H9 (cell line): ENCODE results near the gene ALKBH4. TPM values are rescaled to one million over a fixed set of nuclear protein-coding genes. Genes with fewer than 3 reads are reported as not detected.

Source experiments
- DNase-seq: peaks from one replicate; pipeline ENCODE4 v3.0.0-alpha.2; 2017
- H2AFZ ChIP-seq: one replicate; pipeline ENCODE4 v1.6.1; 2013; ENCODE audit warnings: mild to moderate bottlenecking, low read length, control low read depth, moderate library complexity
- H2AK5ac ChIP-seq: 2 replicates; pipeline ENCODE4 v1.6.1; 2013; ENCODE audit warnings: low read length, control low read depth, mixed read lengths; ENCODE audit not compliant: insufficient read length
- H2BK120ac ChIP-seq: one replicate; pipeline ENCODE4 v1.6.1; 2013; ENCODE audit warnings: low read depth, mild to moderate bottlenecking, low read length, control low read depth, inconsistent platforms; ENCODE audit not compliant: poor library complexity, severe bottlenecking
- H2BK12ac ChIP-seq: 2 replicates; pipeline ENCODE4 v1.6.1; 2013; ENCODE audit warnings: low read length, control low read depth, mixed read lengths, low read depth; ENCODE audit not compliant: insufficient read length
- H2BK15ac ChIP-seq: 2 replicates; pipeline ENCODE4 v1.6.1; 2013; ENCODE audit warnings: low read depth, low read length, control low read depth
- H2BK20ac ChIP-seq: one replicate; pipeline ENCODE4 v1.6.1; 2013; ENCODE audit warnings: low read depth, mild to moderate bottlenecking, low read length, control low read depth, inconsistent platforms; ENCODE audit not compliant: poor library complexity, severe bottlenecking
- H2BK5ac ChIP-seq: 2 replicates; pipeline ENCODE4 v1.6.1; 2013; ENCODE audit warnings: low read length, control low read depth, mixed read lengths; ENCODE audit not compliant: insufficient read length
- H3K14ac ChIP-seq: 2 replicates; pipeline ENCODE4 v1.6.1; 2013; ENCODE audit warnings: low read length, control low read depth; ENCODE audit not compliant: insufficient read depth
- H3K18ac ChIP-seq: 2 replicates; pipeline ENCODE4 v1.6.1; 2013; ENCODE audit warnings: low read depth, mild to moderate bottlenecking, mixed read lengths, low read length, control low read depth; ENCODE audit not compliant: insufficient read length
- H3K23ac ChIP-seq: 2 replicates; pipeline ENCODE4 v1.6.1; 2013; ENCODE audit warnings: low read length, control low read depth, mixed read lengths, low read depth; ENCODE audit not compliant: insufficient read length
- H3K23me2 ChIP-seq: 2 replicates; pipeline ENCODE4 v1.6.1; 2013; ENCODE audit warnings: low read depth, mild to moderate bottlenecking, mixed read lengths, low read length, control low read depth; ENCODE audit not compliant: insufficient read length, poor library complexity, severe bottlenecking
- H3K27ac ChIP-seq: 2 replicates; pipeline ENCODE4 v1.5.1; 2013; ENCODE audit warnings: low read length, control low read depth, mixed read lengths, low read depth; ENCODE audit not compliant: insufficient read length
- H3K27me3 ChIP-seq: 2 replicates; pipeline ENCODE4 v1.6.1; 2013; ENCODE audit warnings: low read length, control low read depth, inconsistent platforms; ENCODE audit not compliant: insufficient read depth
- H3K4ac ChIP-seq: 2 replicates; pipeline ENCODE4 v1.6.1; 2013; ENCODE audit warnings: low read depth, mild to moderate bottlenecking, control low read depth, inconsistent platforms, low read length, moderate library complexity
- H3K4me1 ChIP-seq: 2 replicates; pipeline ENCODE4 v1.6.1; 2013; ENCODE audit warnings: low read length, control low read depth, inconsistent platforms; ENCODE audit not compliant: insufficient read depth
- H3K4me2 ChIP-seq: 2 replicates; pipeline ENCODE4 v1.6.1; 2013; ENCODE audit warnings: low read length, control low read depth, mixed read lengths; ENCODE audit not compliant: insufficient read length, insufficient read depth
- H3K56ac ChIP-seq: 2 replicates; pipeline ENCODE4 v1.6.1; 2013; ENCODE audit warnings: low read depth, mild to moderate bottlenecking, mixed read lengths, low read length, control low read depth; ENCODE audit not compliant: insufficient read length
- H3K79me1 ChIP-seq: 2 replicates; pipeline ENCODE4 v1.6.1; 2013; ENCODE audit warnings: low read depth, mild to moderate bottlenecking, moderate library complexity, low read length, control low read depth, inconsistent platforms; ENCODE audit not compliant: insufficient read depth, poor library complexity, severe bottlenecking
- H3K79me2 ChIP-seq: 2 replicates; pipeline ENCODE4 v1.6.1; 2013; ENCODE audit warnings: low read length, control low read depth, inconsistent platforms; ENCODE audit not compliant: insufficient read depth
- H3K9ac ChIP-seq: 2 replicates; pipeline ENCODE4 v1.6.1; 2013; ENCODE audit warnings: low read length, control low read depth, mixed read lengths; ENCODE audit not compliant: insufficient read length; ENCODE audit errors: extremely low read depth
- H3K9me3 ChIP-seq: one replicate; pipeline ENCODE4 v1.6.1; 2013; ENCODE audit warnings: low read depth, low read length, inconsistent platforms; ENCODE audit not compliant: control insufficient read depth
- H3T11ph ChIP-seq: one replicate; pipeline ENCODE4 v1.6.1; 2013; ENCODE audit warnings: mild to moderate bottlenecking, low read length, control low read depth, inconsistent platforms
- H4K20me1 ChIP-seq: one replicate; pipeline ENCODE4 v1.6.1; 2013; ENCODE audit not compliant: control insufficient read depth, insufficient read length, insufficient read depth
- H4K5ac ChIP-seq: 2 replicates; pipeline ENCODE4 v1.6.1; 2013; ENCODE audit warnings: low read depth, mild to moderate bottlenecking, mixed read lengths, low read length, control low read depth; ENCODE audit not compliant: insufficient read length
- H4K8ac ChIP-seq: replicated peaks from 2 replicates; pipeline ENCODE4 v1.6.1; 2013; ENCODE audit warnings: low read length, control low read depth, mixed read lengths, low read depth; ENCODE audit not compliant: insufficient read length
- H4K91ac ChIP-seq: 2 replicates; pipeline ENCODE4 v1.6.1; 2013; ENCODE audit warnings: low read depth, mild to moderate bottlenecking, moderate library complexity, mixed read lengths, low read length, control low read depth; ENCODE audit not compliant: insufficient read length
- H3K27ac Mint-ChIP-seq, 3 experiments: 2 replicates in 2 of 3; 3 replicates in 1 of 3; pipeline ENCODE4 v1.8.0; 2020 to 2021; ENCODE audit warnings: mixed read lengths in 3 of 3, mild to moderate bottlenecking in 1 of 3, moderate library complexity in 1 of 3
- H3K27me3 Mint-ChIP-seq: 2 replicates; pipeline ENCODE4 v1.8.0; 2021; ENCODE audit warnings: low read depth, mild to moderate bottlenecking, moderate library complexity, mixed read lengths
- H3K36me3 Mint-ChIP-seq, 3 experiments: 2 replicates in 2 of 3; 3 replicates in 1 of 3; pipeline ENCODE4 v1.8.0; 2020 to 2021; ENCODE audit warnings: low read depth in 3 of 3, mixed read lengths in 3 of 3; ENCODE audit not compliant: insufficient read depth in 1 of 3
- H3K4me1 Mint-ChIP-seq, 2 experiments: 2 replicates each; pipeline ENCODE4 v1.8.0; 2020; ENCODE audit warnings: mixed read lengths in 2 of 2
- H3K4me3 Mint-ChIP-seq, 2 experiments: 2 replicates in 1 of 2; 3 replicates in 1 of 2; pipeline ENCODE4 v1.8.0; 2020 to 2021; ENCODE audit warnings: mild to moderate bottlenecking in 2 of 2, mixed read lengths in 2 of 2, moderate library complexity in 1 of 2
- H3K9me3 Mint-ChIP-seq, 2 experiments: 2 replicates in 1 of 2; 3 replicates in 1 of 2; pipeline ENCODE4 v1.8.0; 2020; ENCODE audit warnings: mild to moderate bottlenecking in 2 of 2, mixed read lengths in 2 of 2, moderate library complexity in 1 of 2
- WGBS: extraction: QIAGEN DNeasy Blood & Tissue Kit; methylation state at CpG from one replicate; pipeline ENCODE4 v1.1.7; 2013; ENCODE audit warnings: missing lambda C conversion rate, low lambda C conversion rate, mixed read lengths; ENCODE audit not compliant: insufficient read length; ENCODE audit errors: extremely low coverage; 5-methylcytosine and 5-hydroxymethylcytosine counted together
- microRNA-seq: library from miRNA; unstranded; fragments of <30 nt; microRNA quantifications from one replicate; pipeline ENCODE4, GENCODE V29; 2020; ENCODE audit warnings: borderline microRNAs expressed
- total RNA-seq: library from RNA; stranded (reverse); gene quantifications from 2 replicates; pipeline ENCODE4 v1.2.1, GENCODE V29; 2021
- TF ChIP-seq, protein P1 (sequence below): fragments of 200-600 bp; sonication (generic); conservative IDR thresholded peaks from 3 replicates; pipeline ENCODE4 v1.8.0; 2021; ENCODE audit warnings: antibody characterized with exemption, mild to moderate bottlenecking

Gene ALKBH4
- total RNA-seq, 1 experiment from 2014 or later = 23.9 TPM

DNA sequence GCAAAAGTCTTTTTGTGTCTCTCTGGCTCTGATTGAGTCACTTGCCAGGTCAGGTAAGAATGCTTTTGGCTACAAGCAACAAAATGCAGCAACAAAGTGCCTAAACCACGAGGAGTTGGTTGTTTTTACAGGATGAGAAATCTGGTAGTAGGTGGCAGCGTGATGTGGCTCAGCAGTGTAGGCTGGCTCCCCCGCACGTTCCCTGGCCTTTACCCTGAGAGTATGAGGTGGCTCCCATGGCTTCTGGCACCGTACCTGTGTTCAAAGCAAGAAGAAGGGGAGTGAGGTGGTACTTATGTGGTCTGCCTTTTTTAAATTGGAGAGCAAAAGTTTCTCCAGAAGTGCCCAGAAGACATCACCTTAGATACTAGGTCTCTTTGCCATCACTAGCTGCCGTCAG is 56.8 kb downstream of the ALKBH4 start:
- Mint-ChIP-seq H3K4me1 (no peaks in the 10 kb centered on the region), H3K36me3 (peaks cover 55 to 92% (median 80%) of the 10 kb centered on the region in 3 experiments), H3K4me3 (no peak overlapping the region), H3K27me3 (no peaks in the 10 kb centered on the region), H3K27ac (no peak overlapping the region), H3K9me3 (peaks cover 7 to 13% of the 10 kb centered on the region in 2 experiments)
- Histone ChIP-seq H4K8ac (no peak overlapping the region), H2BK5ac (no peak overlapping the region), H3K27me3 (no peaks in the 10 kb centered on the region), H3T11ph (no peak overlapping the region), H2BK20ac (no peak overlapping the region), H3K14ac (no peak overlapping the region), H2AFZ (no peak overlapping the region), H3K18ac (no peak overlapping the region), H3K9me3 (no peaks in the 10 kb centered on the region), H4K91ac (no peak overlapping the region), H3K27ac (no peak overlapping the region), H3K9ac (no peak overlapping the region), H2BK12ac (no peak overlapping the region), H3K79me1 (peaks cover 3% of the 10 kb centered on the region), H3K56ac (no peak overlapping the region), H3K23ac (no peak overlapping the region), H3K4me1 (no peaks in the 10 kb centered on the region), H4K5ac (no peak overlapping the region), H4K20me1 (no peaks in the 10 kb centered on the region), H3K4me2 (no peak overlapping the region), H2AK5ac (no peak overlapping the region), H3K79me2 (no peaks in the 10 kb centered on the region), H2BK15ac (no peak overlapping the region), H3K4ac (no peak overlapping the region), H2BK120ac (no peak overlapping the region), H3K23me2 (no peaks in the 10 kb centered on the region)
- TF ChIP-seq, protein P1, sequence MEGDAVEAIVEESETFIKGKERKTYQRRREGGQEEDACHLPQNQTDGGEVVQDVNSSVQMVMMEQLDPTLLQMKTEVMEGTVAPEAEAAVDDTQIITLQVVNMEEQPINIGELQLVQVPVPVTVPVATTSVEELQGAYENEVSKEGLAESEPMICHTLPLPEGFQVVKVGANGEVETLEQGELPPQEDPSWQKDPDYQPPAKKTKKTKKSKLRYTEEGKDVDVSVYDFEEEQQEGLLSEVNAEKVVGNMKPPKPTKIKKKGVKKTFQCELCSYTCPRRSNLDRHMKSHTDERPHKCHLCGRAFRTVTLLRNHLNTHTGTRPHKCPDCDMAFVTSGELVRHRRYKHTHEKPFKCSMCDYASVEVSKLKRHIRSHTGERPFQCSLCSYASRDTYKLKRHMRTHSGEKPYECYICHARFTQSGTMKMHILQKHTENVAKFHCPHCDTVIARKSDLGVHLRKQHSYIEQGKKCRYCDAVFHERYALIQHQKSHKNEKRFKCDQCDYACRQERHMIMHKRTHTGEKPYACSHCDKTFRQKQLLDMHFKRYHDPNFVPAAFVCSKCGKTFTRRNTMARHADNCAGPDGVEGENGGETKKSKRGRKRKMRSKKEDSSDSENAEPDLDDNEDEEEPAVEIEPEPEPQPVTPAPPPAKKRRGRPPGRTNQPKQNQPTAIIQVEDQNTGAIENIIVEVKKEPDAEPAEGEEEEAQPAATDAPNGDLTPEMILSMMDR = no peak
- no peak for DNase-seq
- no CpG with 5 or more reads among the region's 6 CpGs for WGBS

Small RNA genes lying within 50 kb of the gene (microRNA-seq; reads per million reads assigned to microRNA genes)
- gene MIR4467 = not detected
- 0.93 reads per million for gene MIR5090

Other genes with a start within 250 kb of the ALKBH4 start
- 9.4 and 10.4 TPM in 2 replicates for gene SH2B2, start 178.0 kb downstream of the ALKBH4 start, total RNA-seq
- not detected in 2 replicates for gene SPDYE6, start 108.4 kb downstream of the ALKBH4 start, total RNA-seq
- gene PRKRIP1, start 68.5 kb downstream of the ALKBH4 start, total RNA-seq = 36.0 and 38.8 TPM in 2 replicates
- 26.6 and 26.7 TPM in 2 replicates for gene ORAI2, start 31.3 kb downstream of the ALKBH4 start, total RNA-seq
- 33.1 and 35.1 TPM in 2 replicates for gene LRWD1, start 121 bp upstream of the ALKBH4 start, total RNA-seq
- gene POLR2J, start 14.1 kb upstream of the ALKBH4 start, total RNA-seq = 52.2 and 58.5 TPM in 2 replicates
- 3.7 and 4.8 TPM in 2 replicates for gene RASA4B, start 52.9 kb upstream of the ALKBH4 start, total RNA-seq
- gene UPK3BL2, start 78.8 kb upstream of the ALKBH4 start, total RNA-seq = 2.7 and 4.6 TPM in 2 replicates
- gene SPDYE2, start 86.4 kb upstream of the ALKBH4 start, total RNA-seq = not detected in 2 replicates
- 12.3 and 14.9 TPM in 2 replicates for gene POLR2J3, start 107.7 kb upstream of the ALKBH4 start, total RNA-seq
- 10.0 and 11.1 TPM in 2 replicates for gene RASA4, start 151.9 kb upstream of the ALKBH4 start, total RNA-seq
- gene UPK3BL1, start 177.9 kb upstream of the ALKBH4 start, total RNA-seq = 6.8 and 12.4 TPM in 2 replicates
- not detected in 2 replicates for gene SPDYE2B, start 185.5 kb upstream of the ALKBH4 start, total RNA-seq
- gene POLR2J2, start 206.8 kb upstream of the ALKBH4 start, total RNA-seq = 2.6 and 3.6 TPM in 2 replicates